GM12874 (cell line): ENCODE data around the gene NFIA.

Experiments
- TF ChIP-seq, protein P1 (sequence below): IDR thresholded peaks from 2 replicates; pipeline ENCODE4 v1.5.1; 2011; ENCODE audit warnings: low read depth, mild to moderate bottlenecking, control low read depth, low read length, moderate library complexity; ENCODE audit not compliant: insufficient read depth

NFIA gene

DNA sequence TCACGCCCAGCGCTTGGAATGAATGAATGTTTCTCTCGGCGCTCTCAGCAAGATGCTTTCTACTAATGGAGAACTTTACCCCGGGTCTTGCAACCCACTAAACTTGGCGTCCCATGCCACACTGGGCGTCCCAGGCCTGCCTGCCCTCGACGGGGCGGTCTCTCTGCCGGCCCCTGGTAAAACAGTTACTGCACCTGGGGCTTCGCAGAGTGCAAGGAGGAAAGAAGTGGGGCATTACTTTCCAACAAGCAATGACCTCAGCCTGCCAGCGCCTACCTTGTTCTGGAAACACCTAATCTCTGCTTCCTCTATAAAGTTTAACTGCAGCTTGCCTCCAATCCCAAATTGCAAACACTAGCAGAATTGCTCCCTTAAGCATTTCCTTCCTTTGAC, 27.8 kb upstream of the NFIA start:
- TF ChIP-seq, protein P1, sequence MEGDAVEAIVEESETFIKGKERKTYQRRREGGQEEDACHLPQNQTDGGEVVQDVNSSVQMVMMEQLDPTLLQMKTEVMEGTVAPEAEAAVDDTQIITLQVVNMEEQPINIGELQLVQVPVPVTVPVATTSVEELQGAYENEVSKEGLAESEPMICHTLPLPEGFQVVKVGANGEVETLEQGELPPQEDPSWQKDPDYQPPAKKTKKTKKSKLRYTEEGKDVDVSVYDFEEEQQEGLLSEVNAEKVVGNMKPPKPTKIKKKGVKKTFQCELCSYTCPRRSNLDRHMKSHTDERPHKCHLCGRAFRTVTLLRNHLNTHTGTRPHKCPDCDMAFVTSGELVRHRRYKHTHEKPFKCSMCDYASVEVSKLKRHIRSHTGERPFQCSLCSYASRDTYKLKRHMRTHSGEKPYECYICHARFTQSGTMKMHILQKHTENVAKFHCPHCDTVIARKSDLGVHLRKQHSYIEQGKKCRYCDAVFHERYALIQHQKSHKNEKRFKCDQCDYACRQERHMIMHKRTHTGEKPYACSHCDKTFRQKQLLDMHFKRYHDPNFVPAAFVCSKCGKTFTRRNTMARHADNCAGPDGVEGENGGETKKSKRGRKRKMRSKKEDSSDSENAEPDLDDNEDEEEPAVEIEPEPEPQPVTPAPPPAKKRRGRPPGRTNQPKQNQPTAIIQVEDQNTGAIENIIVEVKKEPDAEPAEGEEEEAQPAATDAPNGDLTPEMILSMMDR = no peak

DNA sequence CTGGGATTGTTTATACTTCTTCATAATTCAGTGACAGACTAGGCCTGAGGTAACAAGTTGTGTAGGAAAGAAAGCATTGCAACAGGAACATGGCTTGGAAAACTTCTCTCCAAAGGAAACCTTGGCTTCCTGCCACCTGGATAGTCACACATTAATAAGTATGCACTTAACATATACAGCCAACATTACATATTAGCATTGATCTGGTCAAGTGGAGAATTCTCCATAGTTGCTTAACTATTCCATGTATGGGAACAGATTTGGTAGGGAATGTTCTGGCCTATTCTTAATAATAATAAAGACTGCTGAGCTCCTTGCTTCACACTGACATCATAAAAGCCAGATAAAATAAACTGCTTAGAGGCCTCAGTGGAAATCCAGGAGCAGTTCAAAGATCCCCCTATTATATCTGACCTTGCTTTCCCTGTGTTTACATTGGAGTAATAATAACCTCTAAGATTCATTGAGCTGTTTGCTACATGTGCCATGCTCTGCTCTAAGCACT, 27.2 kb upstream of the NFIA start:
- TF ChIP-seq, protein P1 = no peak

DNA sequence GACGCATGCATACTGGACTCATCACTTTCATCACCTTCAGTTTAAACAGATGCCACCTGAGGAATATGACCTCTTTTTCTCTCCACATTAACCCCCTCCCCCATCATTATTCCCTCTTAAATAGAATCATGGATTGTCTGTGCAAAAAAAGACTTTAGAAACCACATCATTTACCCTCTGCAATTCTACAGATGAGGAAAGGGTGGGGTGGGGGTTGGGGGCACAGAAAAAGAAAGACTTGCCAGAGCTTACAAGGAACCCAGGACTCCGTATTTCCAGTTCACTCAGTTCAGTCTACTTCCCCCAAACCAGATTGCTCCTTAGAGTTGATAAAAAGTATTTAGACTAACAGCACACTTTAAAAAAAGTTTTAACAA, 26.2 kb upstream of the NFIA start:
- TF ChIP-seq, protein P1 = no peak

DNA sequence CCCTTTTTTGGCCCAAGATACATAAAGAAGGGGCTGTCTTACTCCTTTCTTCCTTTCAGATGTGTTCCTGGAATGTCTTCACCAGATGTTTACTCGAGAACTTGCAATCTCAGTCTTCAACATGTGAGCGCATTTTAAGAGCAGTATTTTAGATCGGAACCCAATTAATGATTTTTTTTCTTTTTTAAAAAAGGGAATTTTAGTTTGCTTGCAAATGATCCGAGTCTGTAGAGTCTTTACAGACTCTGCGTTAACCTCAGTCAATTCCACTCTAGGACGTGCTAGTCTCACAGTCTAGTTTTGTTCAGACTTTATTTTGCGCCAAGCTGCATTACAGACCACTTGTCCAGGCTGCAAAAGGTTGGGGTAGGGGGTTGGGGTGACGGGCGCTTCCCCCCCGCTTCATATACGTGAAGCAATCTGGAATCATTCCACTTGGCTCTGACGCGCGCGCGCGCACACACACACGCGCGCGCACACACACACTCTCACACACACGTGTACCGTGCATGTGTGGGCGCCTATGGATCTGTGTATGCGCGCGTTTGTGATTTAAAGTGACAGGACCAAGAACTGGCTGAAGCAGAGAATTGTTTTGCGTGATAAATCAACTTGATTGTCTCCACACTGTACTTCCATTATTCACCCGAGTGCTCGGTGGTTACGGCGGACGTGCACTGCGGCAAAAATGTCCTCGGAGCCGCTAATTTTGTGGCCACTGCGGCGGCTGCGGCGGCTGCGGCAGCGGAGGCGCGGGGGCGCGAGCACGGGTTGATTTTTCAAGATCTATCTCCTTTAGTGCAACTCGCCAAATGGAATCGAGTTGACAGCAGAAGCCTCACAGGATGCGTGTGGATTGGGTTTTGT, 25.6 kb upstream of the NFIA start:
- TF ChIP-seq, protein P1 = no peak

DNA sequence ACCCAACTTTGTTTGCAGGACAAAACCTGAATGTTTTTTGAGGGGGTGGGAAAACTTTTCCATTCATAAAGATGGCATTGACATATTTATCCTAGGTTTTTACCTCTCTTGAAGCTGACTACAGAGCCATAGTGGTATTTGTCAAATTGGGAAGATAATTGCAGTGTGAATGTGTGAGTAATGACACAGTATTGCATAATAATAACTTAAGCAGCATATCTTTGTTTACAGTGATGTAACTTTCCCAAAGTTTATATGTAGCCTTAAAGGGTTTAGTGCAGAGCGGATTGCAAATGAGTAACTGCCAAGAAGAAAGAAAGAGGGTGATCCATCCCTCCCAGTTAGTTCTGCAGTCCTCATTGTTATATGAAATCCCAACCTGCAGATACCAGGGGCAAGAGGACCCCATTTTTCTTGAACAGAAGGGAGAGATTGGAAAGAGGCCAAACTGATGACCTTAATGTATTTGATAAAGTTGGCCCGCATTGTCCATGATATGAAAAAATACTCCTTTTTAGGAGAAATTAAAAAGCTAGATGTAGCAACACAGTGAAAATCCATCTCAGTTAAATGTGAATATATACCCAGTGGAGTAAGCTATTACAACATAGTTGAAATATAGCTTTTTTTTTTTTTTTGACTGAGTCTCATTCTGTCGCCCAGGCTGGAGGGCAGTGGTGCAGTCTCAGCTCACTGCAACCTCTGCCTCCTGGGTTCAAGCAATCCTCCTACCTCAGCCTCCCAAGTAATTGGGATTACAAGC, 23.7 kb upstream of the NFIA start:
- TF ChIP-seq, protein P1 = no peak

DNA sequence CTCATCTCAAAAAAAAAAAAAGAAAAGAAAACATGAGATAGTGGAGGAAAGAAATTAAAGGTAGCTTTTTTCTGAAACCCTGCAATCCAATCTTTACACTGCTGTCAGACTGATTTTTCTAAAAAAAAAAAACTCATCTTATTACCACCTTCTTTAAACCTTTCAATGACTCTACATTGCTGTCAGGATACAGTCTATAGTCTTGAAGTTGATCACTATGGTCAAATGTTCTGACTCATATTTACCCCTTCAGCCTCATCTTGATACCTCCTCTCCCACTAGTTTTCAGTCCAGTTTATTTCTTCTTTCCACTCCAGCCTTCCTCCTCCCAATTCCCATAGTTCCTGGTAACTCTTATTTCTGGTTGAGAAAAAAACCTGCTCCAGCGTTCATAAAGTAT, 17.7 kb upstream of the NFIA start:
- TF ChIP-seq, protein P1 = no peak

DNA sequence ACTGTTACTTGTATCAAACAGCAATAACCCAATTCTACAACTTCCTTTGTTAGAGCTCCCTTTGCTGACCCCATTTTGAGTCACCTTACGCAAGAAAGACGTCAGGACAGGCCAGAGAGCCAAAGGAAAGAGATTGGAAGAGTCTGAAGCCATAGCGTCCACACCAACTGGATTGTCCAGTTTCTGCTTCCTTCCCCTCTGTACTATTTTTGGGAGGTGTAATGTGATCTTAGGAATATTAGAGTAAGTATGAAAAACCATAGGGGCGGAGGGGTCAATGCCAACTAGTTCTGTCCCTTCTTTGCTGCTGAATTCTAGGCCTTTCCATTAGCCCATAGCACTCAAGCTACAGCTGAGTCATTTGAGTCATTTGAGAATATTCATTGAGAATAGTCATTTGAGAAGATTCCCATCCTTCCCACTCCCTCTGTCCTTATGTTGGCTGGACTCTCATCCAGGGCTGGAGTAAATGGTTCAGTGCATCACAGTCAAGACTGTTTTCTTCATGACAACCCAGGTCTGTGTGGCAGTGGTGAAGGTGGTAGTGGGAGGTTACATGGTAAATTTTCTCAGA, 14.8 kb upstream of the NFIA start:
- TF ChIP-seq, protein P1 = no peak
